ENCODE results near the gene ZNG1B. TPM values are rescaled to one million over a fixed set of nuclear protein-coding genes. Genes with fewer than 3 reads are reported as not detected.

The ZNG1B gene
- total RNA-seq, 2 experiments from 2014 or later = 35.3 to 38.7 TPM

Other genes starting within 250 kb of the ZNG1B start
- 1 to 10 TPM; 2.5 to 3.2 TPM for gene PAX8, start 158.8 kb upstream of the ZNG1B start, total RNA-seq
- gene FOXD4L1, start 61.0 kb downstream of the ZNG1B start, total RNA-seq = under 1 TPM; 0.14 to 0.47 TPM
- 10 to 100 TPM; 23.9 to 27.4 TPM for gene RABL2A, start 189.6 kb downstream of the ZNG1B start, total RNA-seq